K562 (cell line): Measurements from ENCODE around the gene IDS. TPM values are rescaled to one million over a fixed set of nuclear protein-coding genes. Genes with fewer than 3 reads are reported as not detected.
A peak's percentile ranks its signal among the peaks of the same experiment; 100 is the strongest.

ENCODE experiments used
- ARNT ChIP-seq, 2 experiments: fragments of 450-650 bp; IDR thresholded peaks; 2 replicates each; pipeline ENCODE4 v1.6.1; 2016; ENCODE audit warnings: mild to moderate bottlenecking in 1 of 2
- BMI1 ChIP-seq: fragments of 150-350 bp; IDR thresholded peaks from 2 replicates; pipeline ENCODE4 v1.6.1; 2014; ENCODE audit warnings: low read length
- CBFB ChIP-seq: sonication (generic); formaldehyde crosslinking; IDR thresholded peaks from 2 replicates; pipeline ENCODE4 v1.4.0; 2020; ENCODE audit warnings: mild to moderate bottlenecking, missing genetic modification reagents
- CHD4 ChIP-seq: fragments of 200-600 bp; sonication (generic); IDR thresholded peaks from 3 replicates; pipeline ENCODE4 v1.6.1; 2012; ENCODE audit warnings: low read depth, mild to moderate bottlenecking, mixed read lengths, low read length, inconsistent platforms; ENCODE audit not compliant: insufficient read depth, insufficient replicate concordance, poor library complexity, severe bottlenecking
- DACH1 ChIP-seq: fragments of 450-650 bp; IDR thresholded peaks from 2 replicates; pipeline ENCODE4 v1.6.1; 2018; ENCODE audit not compliant: partially characterized antibody
- E2F5 ChIP-seq: sonication (generic); formaldehyde crosslinking; IDR thresholded peaks from 2 replicates; pipeline ENCODE4 v1.8.0; 2022; ENCODE audit warnings: mild to moderate bottlenecking, missing genetic modification reagents
- KHSRP ChIP-seq: fragments of 450-650 bp; IDR thresholded peaks from 2 replicates; pipeline ENCODE4 v1.6.1; 2017
- KLF1 ChIP-seq: fragments of 450-650 bp; IDR thresholded peaks from 2 replicates; pipeline ENCODE4 v1.6.1; 2016; ENCODE audit warnings: missing genetic modification characterization, missing compliant biosample characterization
- L3MBTL2 ChIP-seq: fragments of 450-650 bp; IDR thresholded peaks from 2 replicates; pipeline ENCODE4 v1.6.1; 2016; ENCODE audit warnings: mild to moderate bottlenecking, moderate library complexity
- MAFG ChIP-seq: fragments of 450-650 bp; conservative IDR thresholded peaks from 2 replicates; pipeline ENCODE4 v1.6.1; 2016; ENCODE audit warnings: missing genetic modification characterization, missing compliant biosample characterization
- MAZ ChIP-seq, 2 experiments: fragments of 450-650 bp in 1 of 2; sonication (generic) in 1 of 2; formaldehyde crosslinking; IDR thresholded peaks in 1 of 2; conservative IDR thresholded peaks in 1 of 2; 2 replicates each; pipeline versions ENCODE4 v1.4.0 to v1.5.0; 2020; ENCODE audit warnings: mild to moderate bottlenecking in 1 of 2, missing genetic modification reagents in 1 of 2
- NCOR1 ChIP-seq: fragments of 450-650 bp; IDR thresholded peaks from 2 replicates; pipeline ENCODE4 v1.6.1; 2016; ENCODE audit warnings: mild to moderate bottlenecking, moderate library complexity
- POLR2H ChIP-seq: IDR thresholded peaks from 2 replicates; pipeline ENCODE4 v1.6.1; 2016; ENCODE audit warnings: missing genetic modification characterization, low read depth, mild to moderate bottlenecking, control low read depth, missing compliant biosample characterization, moderate library complexity
- PPARD ChIP-seq: fragments of 250-450 bp; sonication (Bioruptor Pico); IDR thresholded peaks from 2 replicates; pipeline ENCODE4 v1.8.0; 2022; ENCODE audit warnings: inconsistent platforms, mild to moderate bottlenecking, moderate library complexity
- RBM22 ChIP-seq: fragments of 200-400 bp; formaldehyde crosslinking; IDR thresholded peaks from 2 replicates; pipeline ENCODE4 v1.6.1; 2018; ENCODE audit warnings: low read length, low read depth; ENCODE audit not compliant: poor library complexity, severe bottlenecking
- SAFB2 ChIP-seq: fragments of 200-400 bp; formaldehyde crosslinking; IDR thresholded peaks from 2 replicates; pipeline ENCODE4 v1.6.1; 2018; ENCODE audit warnings: borderline replicate concordance, low read length, low read depth, moderate library complexity; ENCODE audit not compliant: severe bottlenecking
- SAP30 ChIP-seq: fragments of 200-600 bp; sonication (generic); IDR thresholded peaks from 2 replicates; pipeline ENCODE4 v1.6.1; 2012; ENCODE audit warnings: borderline replicate concordance, low read depth, mild to moderate bottlenecking, moderate library complexity, low read length, control low read depth, inconsistent platforms; ENCODE audit not compliant: insufficient read depth, poor library complexity, severe bottlenecking
- SMARCA4 ChIP-seq: fragments of 450-650 bp; IDR thresholded peaks from 2 replicates; pipeline ENCODE4 v1.6.1; 2016
- SP1 ChIP-seq: sonication (generic); formaldehyde crosslinking; IDR thresholded peaks from 2 replicates; pipeline ENCODE4 v1.8.1; 2022; ENCODE audit warnings: mild to moderate bottlenecking, missing genetic modification reagents
- TARDBP ChIP-seq: fragments of 450-650 bp; IDR thresholded peaks from 2 replicates; pipeline ENCODE4 v1.6.1; 2016
- ZBTB26 ChIP-seq: fragments of 450-650 bp; formaldehyde crosslinking; IDR thresholded peaks from 2 replicates; pipeline ENCODE4 v1.4.0; 2022; ENCODE audit warnings: missing genetic modification characterization
- ZNF212 ChIP-seq: fragments of 450-650 bp; formaldehyde crosslinking; IDR thresholded peaks from 2 replicates; pipeline ENCODE4 v1.4.0; 2020; ENCODE audit warnings: mild to moderate bottlenecking
- polyA plus RNA-seq, 8 experiments: library from polyadenylated mRNA; depleted of rRNA in 4 of 8; stranded (reverse) in 5 of 8; unstranded in 3 of 8; fragments of >200 nt; fragmentation: Nextera tagmentation in 2 of 8; fragmentation: Illumina TruSeq in 1 of 8; extraction: Ambion mirVana in 2 of 8; extraction: Trizol in 1 of 8; gene quantifications; 2 replicates each; pipeline versions ENCODE4 v1.2.1 to v1.2.3, GENCODE V29; 2011 to 2014; ENCODE audit warnings: inconsistent platforms in 1 of 8, missing spikeins in 1 of 8
- total RNA-seq, 7 experiments: library from RNA; depleted of rRNA in 6 of 7; stranded (reverse); fragments of >200 nt in 6 of 7; fragmentation: Illumina TruSeq in 2 of 7; extraction: Trizol in 2 of 7; gene quantifications; 2 replicates each; pipeline versions ENCODE4 v1.2.1 to v1.2.3, GENCODE V29; 2011 to 2021; ENCODE audit warnings: low replicate concordance in 1 of 7
- TF ChIP-seq, protein P1 (sequence below): fragments of 450-650 bp; IDR thresholded peaks from 2 replicates; pipeline ENCODE4 v1.6.1; 2016; ENCODE audit warnings: borderline replicate concordance
- TF ChIP-seq, protein P2 (sequence below): fragments of 450-650 bp; formaldehyde crosslinking; IDR thresholded peaks from 2 replicates; pipeline ENCODE4 v1.4.0; 2020; ENCODE audit warnings: mild to moderate bottlenecking, mixed read lengths

Gene IDS
- total and polyA plus RNA-seq, 9 of the 15 experiments (the other 6 are each of a cell fraction or from before 2014, with no cell fraction given): 2.0 to 18.6 (median 8.6) TPM

- TF ChIP-seq, protein P1, sequence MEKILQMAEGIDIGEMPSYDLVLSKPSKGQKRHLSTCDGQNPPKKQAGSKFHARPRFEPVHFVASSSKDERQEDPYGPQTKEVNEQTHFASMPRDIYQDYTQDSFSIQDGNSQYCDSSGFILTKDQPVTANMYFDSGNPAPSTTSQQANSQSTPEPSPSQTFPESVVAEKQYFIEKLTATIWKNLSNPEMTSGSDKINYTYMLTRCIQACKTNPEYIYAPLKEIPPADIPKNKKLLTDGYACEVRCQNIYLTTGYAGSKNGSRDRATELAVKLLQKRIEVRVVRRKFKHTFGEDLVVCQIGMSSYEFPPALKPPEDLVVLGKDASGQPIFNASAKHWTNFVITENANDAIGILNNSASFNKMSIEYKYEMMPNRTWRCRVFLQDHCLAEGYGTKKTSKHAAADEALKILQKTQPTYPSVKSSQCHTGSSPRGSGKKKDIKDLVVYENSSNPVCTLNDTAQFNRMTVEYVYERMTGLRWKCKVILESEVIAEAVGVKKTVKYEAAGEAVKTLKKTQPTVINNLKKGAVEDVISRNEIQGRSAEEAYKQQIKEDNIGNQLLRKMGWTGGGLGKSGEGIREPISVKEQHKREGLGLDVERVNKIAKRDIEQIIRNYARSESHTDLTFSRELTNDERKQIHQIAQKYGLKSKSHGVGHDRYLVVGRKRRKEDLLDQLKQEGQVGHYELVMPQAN: peak; percentile 58; the same call in 1 of the 2 replicates
- TF ChIP-seq TARDBP (no peak), DACH1 (peak; percentile 79), BMI1 (no peak), SAFB2 (no peak), E2F5 (no peak), ZBTB26 (CRISPR knock-in tag) (no peak), POLR2H (tag) (no peak), L3MBTL2 (no peak), SAP30 (no peak), NCOR1 (no peak), MAFG (tag) (no peak), MAZ (CRISPR knock-in tag; conservative IDR thresholded peaks at IDR 0.05 in 1 of 2, IDR thresholded peaks at IDR 0.05 in 1 of 2) (peak in 1 of 2 experiments; percentile 25; a peak in 1 of 4 replicates), SP1 (CRISPR knock-in tag) (peak; percentile 64; the same call in 1 of the 2 replicates), CHD4 (no peak), KHSRP (no peak), ZNF212 (CRISPR knock-in tag) (no peak), PPARD (no peak), RBM22 (no peak), ARNT (IDR thresholded peaks at IDR 0.05) (no peak), KLF1 (tag) (no peak), CBFB (no peak), SMARCA4 (no peak)
- TF ChIP-seq, protein P2, sequence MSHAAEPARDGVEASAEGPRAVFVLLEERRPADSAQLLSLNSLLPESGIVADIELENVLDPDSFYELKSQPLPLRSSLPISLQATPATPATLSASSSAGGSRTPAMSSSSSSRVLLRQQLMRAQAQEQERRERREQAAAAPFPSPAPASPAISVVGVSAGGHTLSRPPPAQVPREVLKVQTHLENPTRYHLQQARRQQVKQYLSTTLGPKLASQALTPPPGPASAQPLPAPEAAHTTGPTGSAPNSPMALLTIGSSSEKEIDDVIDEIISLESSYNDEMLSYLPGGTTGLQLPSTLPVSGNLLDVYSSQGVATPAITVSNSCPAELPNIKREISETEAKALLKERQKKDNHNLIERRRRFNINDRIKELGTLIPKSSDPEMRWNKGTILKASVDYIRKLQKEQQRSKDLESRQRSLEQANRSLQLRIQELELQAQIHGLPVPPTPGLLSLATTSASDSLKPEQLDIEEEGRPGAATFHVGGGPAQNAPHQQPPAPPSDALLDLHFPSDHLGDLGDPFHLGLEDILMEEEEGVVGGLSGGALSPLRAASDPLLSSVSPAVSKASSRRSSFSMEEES (CRISPR knock-in tag): no peak
Observed at GRCh38 chrX:149539283-149540130, 34.4 kb upstream of the IDS start (continued).
